ENCODE data around the gene CPTP. TPM values are rescaled to one million over a fixed set of nuclear protein-coding genes. Genes with fewer than 3 reads are reported as not detected.

The CPTP gene
- total and polyA plus RNA-seq, 10 of the 15 experiments (the other 5 are each of a cell fraction or from before 2014, with no cell fraction given): 0.06 to 24.3 (median 10.0) TPM

GRCh38 chr1:1342061-1342562 is 17.5 kb downstream of the CPTP start:
- intact Hi-C loops (cut with micrococcal nuclease; ENCODE audit: unreplicated experiment): no loop called here
- Histone ChIP-seq H3K79me2 (ENCODE audit: control insufficient read depth, insufficient read depth, low read length) (no peaks in the 10 kb centered on the region; the same call in none of the 2 replicates), H3K4me2 (ENCODE audit: control insufficient read depth, insufficient read depth) (no peak overlapping the region), H3K36me3 (ENCODE audit: control insufficient read depth in 2 of 2, insufficient read depth in 2 of 2, low read length in 1 of 2) (peaks cover 0 to 5% of the 10 kb centered on the region in 2 experiments), H3K9ac (ENCODE audit: control insufficient read depth, insufficient read depth, low read length) (no peak overlapping the region), H3K27me3 (replicated peaks in 1 of 2; ENCODE audit: control insufficient read depth in 2 of 2, insufficient read depth in 2 of 2, low read length in 1 of 2) (no peaks in the 10 kb centered on the region), H3K9me3 (replicated peaks; ENCODE audit: control insufficient read depth, insufficient read depth, low read length) (no peaks in the 10 kb centered on the region), H3K27ac (ENCODE audit: control insufficient read depth, insufficient read depth) (no peak overlapping the region), H2AFZ (ENCODE audit: control insufficient read depth, low read depth, low read length) (no peak overlapping the region), H3K4me3 (no peak overlapping the region), H3K4me1 (ENCODE audit: control insufficient read depth, insufficient read depth, low read length) (no peaks in the 10 kb centered on the region), H4K20me1 (ENCODE audit: control insufficient read depth, insufficient read depth) (no peaks in the 10 kb centered on the region)
- ChIA-PET RAD21 (ENCODE audit: unreplicated experiment) (no interaction called here), SMC1A (ENCODE audit: uncharacterized antibody, unreplicated experiment) (no interaction called here), POLR2A (no interaction called here), CTCF (no interaction called here)
- DNase-seq (ENCODE audit: low read depth, low spot score) (no peak), ATAC-seq (no peak), FAIRE-seq (no peak)
- BruUV-seq (replicated peaks): no TSS peak
- WGBS (ENCODE audit: insufficient coverage, insufficient replicate concordance, low lambda C conversion rate, missing lambda C conversion rate): 96% methylated on average over 28 of the region's 28 CpGs
- in situ Hi-C loops (cut with MboI): no loop called here
- TF ChIP-seq NBN (IDR thresholded peaks at IDR 0.05) (no peak), ZNF217 (IDR thresholded peaks at IDR 0.05) (no peak), BCL3 (IDR thresholded peaks at IDR 0.05; ENCODE audit: borderline replicate concordance, insufficient read depth, low read depth, low read length, poor library complexity, severe bottlenecking) (no peak)

- ATAC-seq (no peak), FAIRE-seq (no peak), DNase-seq (ENCODE audit: low read depth, low spot score) (no peak)
- H3K79me2 ChIP-seq (ENCODE audit: control insufficient read depth, insufficient read depth, low read length): no peaks in the 10 kb centered on the region; the same call in none of the 2 replicates
- H3K4me2 ChIP-seq (ENCODE audit: control insufficient read depth, insufficient read depth): no peak overlapping the region
- RAD21 ChIA-PET (ENCODE audit: unreplicated experiment): no interaction called here
- SMC1A ChIA-PET (ENCODE audit: uncharacterized antibody, unreplicated experiment): no interaction called here
- intact Hi-C loops (cut with micrococcal nuclease; ENCODE audit: unreplicated experiment) (no loop called here), in situ Hi-C loops (cut with MboI) (no loop called here)
- H3K9me3 ChIP-seq (replicated peaks; ENCODE audit: control insufficient read depth, insufficient read depth, low read length): no peaks in the 10 kb centered on the region
- CTCF ChIA-PET: no interaction called here
- no TSS peak for BruUV-seq (replicated peaks)
- TF ChIP-seq CEBPB (IDR thresholded peaks at IDR 0.05; ENCODE audit: borderline replicate concordance in 1 of 2, low read depth in 2 of 2, low read length in 2 of 2): no peak
- no peak for TF ChIP-seq SUZ12 (IDR thresholded peaks at IDR 0.05; ENCODE audit: unreplicated experiment)
- no peak for TF ChIP-seq PAX5 (IDR thresholded peaks at IDR 0.05; ENCODE audit: borderline replicate concordance, low read depth, low read length)
- no peak for TF ChIP-seq NFYB (IDR thresholded peaks at IDR 0.05; ENCODE audit: insufficient read depth, low read depth, low read length)
- no peak for TF ChIP-seq PML (IDR thresholded peaks at IDR 0.05; ENCODE audit: low read length)
- no peak for TF ChIP-seq FOS (IDR thresholded peaks at IDR 0.05; ENCODE audit: borderline replicate concordance, extremely low read depth, insufficient read length)
- TF ChIP-seq SMAD1 (IDR thresholded peaks at IDR 0.05; ENCODE audit: low read depth, partially characterized antibody): no peak
- no peaks in the 10 kb centered on the region for H3K27me3 ChIP-seq (replicated peaks in 1 of 2; ENCODE audit: control insufficient read depth in 2 of 2, insufficient read depth in 2 of 2, low read length in 1 of 2)
- no peak overlapping the region for H2AFZ ChIP-seq (ENCODE audit: control insufficient read depth, low read depth, low read length)
- peaks cover 2% of the 10 kb centered on the region; the same call in 1 of the 2 replicates for H3K4me1 ChIP-seq (ENCODE audit: control insufficient read depth, insufficient read depth, low read length)
- WGBS (ENCODE audit: insufficient coverage, insufficient replicate concordance, low lambda C conversion rate, missing lambda C conversion rate): 88% methylated on average over 18 of the region's 18 CpGs
- H3K9ac ChIP-seq (ENCODE audit: control insufficient read depth, insufficient read depth, low read length): no peak overlapping the region
- no peak overlapping the region for H3K27ac ChIP-seq (ENCODE audit: control insufficient read depth, insufficient read depth)
- H3K4me3 ChIP-seq: no peak overlapping the region
- H4K20me1 ChIP-seq (ENCODE audit: control insufficient read depth, insufficient read depth): no peaks in the 10 kb centered on the region
- H3K36me3 ChIP-seq (ENCODE audit: control insufficient read depth in 2 of 2, insufficient read depth in 2 of 2, low read length in 1 of 2): peaks cover 0 to 5% of the 10 kb centered on the region in 2 experiments
- POLR2A ChIA-PET: no interaction called here
Measured at GRCh38 chr1:1342584-1343115, 18.0 kb downstream of the CPTP start.

All from GM12878 (cell line).